Stomach (tissue), 4 donors: ENCODE data around the gene CDC42SE2.

ENCODE experiments used
- CTCF ChIP-seq, 7 experiments: fragments of 450-650 bp in 4 of 7; fragments of 200-600 bp in 3 of 7; sonication (generic) in 3 of 7; IDR thresholded peaks; one replicate each; pipeline ENCODE4 v1.5.1; 2016 to 2019; ENCODE audit warnings: antibody characterized with exemption in 7 of 7, control low read depth in 2 of 7, mild to moderate bottlenecking in 1 of 7
- EP300 ChIP-seq: sonication (generic); formaldehyde crosslinking; IDR thresholded peaks from one replicate; pipeline ENCODE4 v1.6.1; 2017; ENCODE audit warnings: antibody characterized with exemption
- POLR2A ChIP-seq, 4 donors: fragments of 450-650 bp; IDR thresholded peaks; one replicate each; pipeline ENCODE4 v1.6.1; 2016; ENCODE audit warnings: antibody characterized with exemption in 4 of 4, control low read depth in 2 of 4, mild to moderate bottlenecking in 1 of 4, moderate library complexity in 1 of 4
- POLR2AphosphoS5 ChIP-seq, 3 donors: sonication (generic); formaldehyde crosslinking; IDR thresholded peaks; one replicate each; pipeline ENCODE4 v1.6.1; 2016; ENCODE audit warnings: antibody characterized with exemption in 3 of 3

GRCh38 chr5:131258733-131259132, 5.1 kb upstream of the CDC42SE2 start:
- TF ChIP-seq CTCF (IDR thresholded peaks at IDR 0.05) = no peak
- no peak for TF ChIP-seq EP300
- TF ChIP-seq POLR2A (IDR thresholded peaks at IDR 0.05) = no peak
- TF ChIP-seq POLR2AphosphoS5 (IDR thresholded peaks at IDR 0.05) = no peak
